Stomach (tissue), 9 donors: ENCODE data around the gene ACOXL. TPM values are rescaled to one million over a fixed set of nuclear protein-coding genes. Genes with fewer than 3 reads are reported as not detected.

Experiments used
- DNase-seq, 2 donors: peaks; one replicate each; pipeline versions ENCODE4 v3.0.0 to v3.0.0-alpha.2; 2013 to 2019
- H3K27ac ChIP-seq, 5 donors: fragments of 200-600 bp in 4 of 5; sonication (generic) in 4 of 5; one replicate each; pipeline ENCODE4 v1.5.1; 2013 to 2019; ENCODE audit warnings: mild to moderate bottlenecking in 1 of 5, moderate library complexity in 1 of 5
- H3K27me3 ChIP-seq, 3 donors: fragments of 200-600 bp; sonication (generic); one replicate each; pipeline ENCODE4 v1.5.1; 2017 to 2019; ENCODE audit warnings: mixed run types in 1 of 3
- H3K36me3 ChIP-seq, 4 donors: fragments of 200-600 bp; sonication (generic); 1 replicate in 3 of 4; 2 replicates in 1 of 4; pipeline ENCODE4 v1.5.1; 2016 to 2019
- H3K4me1 ChIP-seq, 4 donors: fragments of 200-600 bp; sonication (generic); one replicate each; pipeline ENCODE4 v1.5.1; 2016 to 2019
- H3K4me3 ChIP-seq, 4 donors: fragments of 200-600 bp; sonication (generic) in 3 of 4; one replicate each; pipeline ENCODE4 v1.5.1; 2016 to 2019; ENCODE audit warnings: mild to moderate bottlenecking in 1 of 4
- H3K9me3 ChIP-seq, 4 donors: fragments of 200-600 bp; sonication (generic); one replicate each; pipeline ENCODE4 v1.5.1; 2016 to 2019
- EP300 ChIP-seq: sonication (generic); formaldehyde crosslinking; IDR thresholded peaks from one replicate; pipeline ENCODE4 v1.6.1; 2017; ENCODE audit warnings: antibody characterized with exemption
- POLR2A ChIP-seq, 4 donors: fragments of 450-650 bp; IDR thresholded peaks; one replicate each; pipeline ENCODE4 v1.6.1; 2016; ENCODE audit warnings: antibody characterized with exemption in 4 of 4, control low read depth in 2 of 4, mild to moderate bottlenecking in 1 of 4, moderate library complexity in 1 of 4
- POLR2AphosphoS5 ChIP-seq, 3 donors: sonication (generic); formaldehyde crosslinking; IDR thresholded peaks; one replicate each; pipeline ENCODE4 v1.6.1; 2016; ENCODE audit warnings: antibody characterized with exemption in 3 of 3
- WGBS, 5 donors: extraction: QIAGEN DNeasy Blood & Tissue Kit in 3 of 5; methylation state at CpG; one replicate each; pipeline versions ENCODE4 v1.1.5 to v1.1.7; 2013 to 2018; 5-methylcytosine and 5-hydroxymethylcytosine counted together
- intact Hi-C: fragments of 100-400 bp; cut with DNase I; formaldehyde crosslinking; loops from one replicate; pipeline ENCODE4 v1.15.1; 2023; ENCODE audit warnings: low total_unique reads
- polyA plus RNA-seq, 3 donors: library from polyadenylated mRNA; stranded (reverse); fragments of 200-250 nt; gene quantifications; one replicate each; pipeline ENCODE4 v1.2.3, GENCODE V29; 2013
- total RNA-seq, 5 donors: library from RNA; depleted of rRNA; stranded (reverse); fragments of >200 nt; gene quantifications; one replicate each; pipeline versions ENCODE4 v1.1.0 to v1.2.3, GENCODE V29; 2014 to 2016
- TF ChIP-seq, protein P1 (sequence below), 7 experiments: fragments of 450-650 bp in 4 of 7; fragments of 200-600 bp in 3 of 7; sonication (generic) in 3 of 7; IDR thresholded peaks; one replicate each; pipeline ENCODE4 v1.5.1; 2016 to 2019; ENCODE audit warnings: antibody characterized with exemption in 7 of 7, control low read depth in 2 of 7, mild to moderate bottlenecking in 1 of 7
- donor health status: healthy with polysubstance abuse.
- donor health status: Bipolar disorder and iron deficiency.
- donor health status: healthy.

Gene ACOXL
- total and polyA plus RNA-seq, 8 donors: 0.10 to 1.3 (median 0.45) TPM; not detected in 3

DNA sequence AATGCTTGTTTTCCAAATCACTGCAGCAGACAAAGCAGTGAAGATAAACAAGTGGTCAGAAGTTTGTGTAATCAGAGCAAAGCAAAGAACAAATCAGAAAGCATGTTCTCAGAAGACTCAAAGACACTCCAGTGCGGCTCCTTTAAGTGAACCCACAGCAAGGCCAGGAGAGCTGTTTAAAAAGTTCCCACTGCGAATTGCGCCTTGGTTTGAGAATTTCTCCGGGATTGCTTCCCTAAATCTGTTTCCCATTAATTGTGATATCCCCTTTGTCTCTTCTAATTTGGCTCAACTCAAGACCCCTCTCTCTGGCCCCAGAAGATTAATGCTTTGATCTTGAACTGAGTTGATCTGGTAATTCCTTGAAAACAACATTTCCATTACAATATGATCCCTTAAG is 265.9 kb downstream of the ACOXL start:
- TF ChIP-seq POLR2A (IDR thresholded peaks at IDR 0.05): no peak
- no peak for TF ChIP-seq EP300
- TF ChIP-seq, protein P1, sequence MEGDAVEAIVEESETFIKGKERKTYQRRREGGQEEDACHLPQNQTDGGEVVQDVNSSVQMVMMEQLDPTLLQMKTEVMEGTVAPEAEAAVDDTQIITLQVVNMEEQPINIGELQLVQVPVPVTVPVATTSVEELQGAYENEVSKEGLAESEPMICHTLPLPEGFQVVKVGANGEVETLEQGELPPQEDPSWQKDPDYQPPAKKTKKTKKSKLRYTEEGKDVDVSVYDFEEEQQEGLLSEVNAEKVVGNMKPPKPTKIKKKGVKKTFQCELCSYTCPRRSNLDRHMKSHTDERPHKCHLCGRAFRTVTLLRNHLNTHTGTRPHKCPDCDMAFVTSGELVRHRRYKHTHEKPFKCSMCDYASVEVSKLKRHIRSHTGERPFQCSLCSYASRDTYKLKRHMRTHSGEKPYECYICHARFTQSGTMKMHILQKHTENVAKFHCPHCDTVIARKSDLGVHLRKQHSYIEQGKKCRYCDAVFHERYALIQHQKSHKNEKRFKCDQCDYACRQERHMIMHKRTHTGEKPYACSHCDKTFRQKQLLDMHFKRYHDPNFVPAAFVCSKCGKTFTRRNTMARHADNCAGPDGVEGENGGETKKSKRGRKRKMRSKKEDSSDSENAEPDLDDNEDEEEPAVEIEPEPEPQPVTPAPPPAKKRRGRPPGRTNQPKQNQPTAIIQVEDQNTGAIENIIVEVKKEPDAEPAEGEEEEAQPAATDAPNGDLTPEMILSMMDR (IDR thresholded peaks at IDR 0.05): no peak
- 36 to 52% (median 45%) methylated on average over 4 of the region's 4 CpGs for WGBS, 5 donors
- Histone ChIP-seq H3K27ac (no peak overlapping the region), H3K9me3 (no peaks in the 10 kb centered on the region), H3K4me3 (no peak overlapping the region), H3K4me1 (peaks cover 7 to 17% (median 9%) of the 10 kb centered on the region in 4 donors), H3K36me3 (no peaks in the 10 kb centered on the region), H3K27me3 (no peaks in the 10 kb centered on the region)
- intact Hi-C loops: no loop called here
- DNase-seq: peak in 1 of 2 donors; percentile 53

DNA sequence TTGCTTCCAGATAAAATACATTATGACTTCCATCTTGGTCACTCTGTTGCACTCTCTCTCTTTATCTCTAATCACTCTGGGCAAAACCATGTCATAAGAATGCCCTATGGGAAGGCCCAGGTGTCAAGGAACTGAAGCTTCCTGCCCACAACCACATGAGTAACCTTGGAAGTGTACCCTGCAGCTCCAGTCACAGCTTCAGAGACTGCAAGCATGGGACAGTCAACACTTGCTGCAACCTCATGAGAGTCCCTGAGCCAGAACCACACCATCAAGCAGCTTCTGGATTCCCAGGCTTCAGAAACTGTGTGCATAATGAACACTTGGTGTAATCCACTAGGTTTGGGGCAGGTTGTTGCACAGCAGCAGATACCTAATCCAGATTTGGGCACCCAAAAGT is 267.3 kb downstream of the ACOXL start:
- no peaks in the 10 kb centered on the region for H3K9me3 ChIP-seq
- no peak overlapping the region for H3K4me3 ChIP-seq
- no peak overlapping the region for H3K27ac ChIP-seq
- no peaks in the 10 kb centered on the region for H3K36me3 ChIP-seq
- intact Hi-C loops: no loop called here
- no peak for DNase-seq
- H3K4me1 ChIP-seq: peaks cover 0 to 4% (median under 1%) of the 10 kb centered on the region in 4 donors
- H3K27me3 ChIP-seq: no peaks in the 10 kb centered on the region
- TF ChIP-seq POLR2AphosphoS5 (IDR thresholded peaks at IDR 0.05) (no peak), EP300 (no peak), POLR2A (IDR thresholded peaks at IDR 0.05) (no peak)
- TF ChIP-seq, protein P1 (IDR thresholded peaks at IDR 0.05): no peak

DNA sequence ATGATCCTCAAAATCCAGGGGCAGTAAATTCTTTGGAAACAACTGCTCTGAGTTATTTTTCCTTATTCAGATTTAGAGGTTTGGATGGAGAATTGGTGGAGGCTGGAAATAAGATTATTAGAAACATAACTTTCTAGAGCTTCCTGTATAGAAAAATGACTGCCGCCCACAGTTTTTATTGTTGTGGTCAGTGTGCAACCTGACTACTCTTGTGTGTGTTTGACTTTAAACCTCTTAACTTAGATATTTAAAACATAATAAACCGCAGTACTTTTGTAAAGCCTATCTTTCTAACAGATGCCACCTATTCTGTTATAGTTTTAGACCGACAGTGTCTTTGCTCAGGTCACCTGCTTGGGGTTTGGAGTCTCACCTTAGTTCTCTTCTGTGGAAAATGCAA is 272.9 kb downstream of the ACOXL start:
- H3K27ac ChIP-seq: no peak overlapping the region
- intact Hi-C loops: no loop called here
- WGBS, 5 donors: 84 to 95% (median 89%) methylated on average over 3 of the region's 3 CpGs
- no peak overlapping the region for H3K4me3 ChIP-seq
- no peaks in the 10 kb centered on the region for H3K27me3 ChIP-seq
- DNase-seq: no peak
- no peaks in the 10 kb centered on the region for H3K36me3 ChIP-seq
- TF ChIP-seq POLR2AphosphoS5 (IDR thresholded peaks at IDR 0.05) (no peak), EP300 (no peak), POLR2A (IDR thresholded peaks at IDR 0.05) (no peak)
- TF ChIP-seq, protein P1 (IDR thresholded peaks at IDR 0.05): no peak
- peaks cover 0 to 3% (median 0%) of the 10 kb centered on the region in 4 donors for H3K4me1 ChIP-seq
- no peaks in the 10 kb centered on the region for H3K9me3 ChIP-seq

DNA sequence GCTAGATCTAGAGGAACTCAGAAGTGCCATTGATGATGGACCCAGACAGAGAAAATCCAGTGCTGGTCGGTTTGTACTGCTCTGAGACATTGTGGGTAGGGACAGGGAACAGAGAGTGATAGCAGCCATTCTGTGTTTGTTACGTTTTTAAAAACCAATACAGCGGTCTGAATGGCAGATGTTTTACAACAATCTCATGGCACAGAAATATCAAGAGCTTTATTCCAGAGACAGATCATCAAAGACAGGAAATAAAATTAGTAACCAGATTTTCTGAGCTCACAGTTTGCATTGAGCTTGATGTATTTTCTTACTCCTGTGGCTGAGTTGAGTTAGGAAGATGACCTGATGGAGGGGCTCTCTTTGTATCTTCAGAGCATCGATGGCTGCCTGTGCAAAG is 273.4 kb downstream of the ACOXL start:
- WGBS, 5 donors: 78 to 91% (median 88%) methylated on average over 4 of the region's 4 CpGs
- Histone ChIP-seq H3K27ac (no peak overlapping the region), H3K9me3 (no peaks in the 10 kb centered on the region), H3K4me1 (peaks cover 0 to 3% (median 0%) of the 10 kb centered on the region in 4 donors), H3K36me3 (no peaks in the 10 kb centered on the region), H3K4me3 (no peak overlapping the region), H3K27me3 (no peaks in the 10 kb centered on the region)
- intact Hi-C loops: no loop called here
- no peak for TF ChIP-seq POLR2A (IDR thresholded peaks at IDR 0.05)
- no peak for TF ChIP-seq POLR2AphosphoS5 (IDR thresholded peaks at IDR 0.05)
- no peak for TF ChIP-seq EP300
- no peak for DNase-seq

DNA sequence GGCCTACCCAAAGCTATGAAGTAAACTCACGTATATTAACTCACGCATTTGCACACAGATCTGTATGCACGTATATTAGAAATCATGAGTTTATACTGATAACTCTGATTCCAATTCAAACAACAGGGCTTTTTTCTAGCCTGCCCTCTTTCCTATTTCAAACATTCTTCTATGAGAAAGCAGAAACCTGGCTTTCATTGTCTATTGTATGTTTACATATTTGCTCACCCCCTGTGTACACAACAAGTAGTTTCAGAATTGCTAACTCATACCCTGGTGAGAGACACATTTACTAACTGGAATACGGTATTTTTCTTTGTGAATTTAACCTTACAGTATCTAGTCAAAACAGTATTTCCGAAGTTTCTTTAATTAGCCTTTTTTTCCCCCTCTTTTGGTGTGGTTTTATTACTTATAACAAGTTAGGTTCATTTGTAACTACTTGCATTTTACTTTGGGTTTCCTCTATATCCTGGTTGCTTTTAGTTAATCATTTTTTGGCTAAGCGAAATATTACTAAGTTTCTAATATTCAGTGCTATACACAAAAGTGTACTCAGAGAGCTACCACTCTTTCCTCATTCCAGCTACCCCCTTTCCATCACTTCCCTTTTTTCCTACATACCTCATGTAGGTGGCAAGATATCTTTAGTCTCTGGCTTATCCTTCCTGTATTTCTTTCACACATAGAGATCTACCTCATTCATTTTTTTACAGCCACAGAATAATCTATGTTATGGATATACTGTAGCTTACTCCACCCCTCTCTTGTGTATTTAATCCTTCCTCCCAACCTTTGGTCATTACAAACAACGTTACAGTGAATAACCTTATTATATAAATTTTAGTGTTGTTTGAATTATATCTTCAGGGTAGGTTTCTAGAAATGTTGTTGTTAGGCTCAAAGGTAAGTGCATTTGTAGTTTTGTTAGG is 275.6 kb downstream of the ACOXL start:
- DNase-seq: no peak
- no peak overlapping the region for H3K27ac ChIP-seq
- no peaks in the 10 kb centered on the region for H3K27me3 ChIP-seq
- intact Hi-C loops: no loop called here
- WGBS, 5 donors: 45 to 60% (median 52%) methylated on average over 7 of the region's 7 CpGs
- TF ChIP-seq POLR2A (IDR thresholded peaks at IDR 0.05): no peak
- no peak for TF ChIP-seq POLR2AphosphoS5 (IDR thresholded peaks at IDR 0.05)
- TF ChIP-seq EP300: no peak
- TF ChIP-seq, protein P1 (IDR thresholded peaks at IDR 0.05): no peak
- no peak overlapping the region for H3K4me3 ChIP-seq
- H3K4me1 ChIP-seq: peaks cover 0 to 3% (median 0%) of the 10 kb centered on the region in 4 donors
- H3K36me3 ChIP-seq: no peaks in the 10 kb centered on the region
- peaks cover 0 to 18% (median 4%) of the 10 kb centered on the region in 4 donors for H3K9me3 ChIP-seq
